Measurements from ENCODE around the gene PSME4.
"Not testable (repeated sequence)": the region's sequence is repeated elsewhere in the genome, so short reads cannot be mapped to it uniquely, and the experiment has no call there.

Gene PSME4

GRCh38 chr2:53841651-53842050, 129.1 kb downstream of the PSME4 start:
- DNase-seq: not testable (repeated sequence)

GRCh38 chr2:53840580-53840979, 130.2 kb downstream of the PSME4 start:
- no peak for DNase-seq

GRCh38 chr2:53829980-53830290, 140.9 kb downstream of the PSME4 start:
- not testable (repeated sequence) for DNase-seq

GRCh38 chr2:53829273-53829979, 141.4 kb downstream of the PSME4 start:
- no peak for DNase-seq

- no peak for DNase-seq
Observed at GRCh38 chr2:53828331-53828730, 142.5 kb downstream of the PSME4 start.

GRCh38 chr2:53827398-53828175, 143.2 kb downstream of the PSME4 start:
- DNase-seq: no peak

GRCh38 chr2:53826587-53827397, 144.0 kb downstream of the PSME4 start:
- no peak for DNase-seq

GRCh38 chr2:53826030-53826410, 144.8 kb downstream of the PSME4 start:
- DNase-seq: no peak

GRCh38 chr2:53823639-53824038, 147.2 kb downstream of the PSME4 start:
- DNase-seq: not testable (repeated sequence)

GRCh38 chr2:53821810-53822209, 149.0 kb downstream of the PSME4 start:
- no peak for DNase-seq

- no peak for DNase-seq
Observed at GRCh38 chr2:53820711-53821110, 150.1 kb downstream of the PSME4 start.

- no peak for DNase-seq
Observed at GRCh38 chr2:53820048-53820447, 150.7 kb downstream of the PSME4 start.

- no peak for DNase-seq
Observed at GRCh38 chr2:53819634-53820033, 151.2 kb downstream of the PSME4 start.

- DNase-seq: no peak
Observed at GRCh38 chr2:53818854-53819435, 151.8 kb downstream of the PSME4 start.
